Fibroblast of pulmonary artery (primary cell): ENCODE data around the gene RBM6.
"Not testable (repeated sequence)": the region's sequence is repeated elsewhere in the genome, so short reads cannot be mapped to it uniquely, and the experiment has no call there.

ENCODE experiments used
- DNase-seq: peaks from one replicate; pipeline ENCODE4 v3.0.0-alpha.2; 2010; ENCODE audit warnings: low read depth
- H3K4me3 ChIP-seq: replicated peaks from 2 replicates; pipeline ENCODE4 v1.5.1; 2011; ENCODE audit warnings: low read depth, mild to moderate bottlenecking, control low read depth, low read length, moderate library complexity
- TF ChIP-seq, protein P1 (sequence below): IDR thresholded peaks from 2 replicates; pipeline ENCODE4 v1.5.1; 2011; ENCODE audit warnings: mild to moderate bottlenecking, control low read depth, low read length, inconsistent platforms; ENCODE audit errors: missing control alignments

Gene RBM6

DNA sequence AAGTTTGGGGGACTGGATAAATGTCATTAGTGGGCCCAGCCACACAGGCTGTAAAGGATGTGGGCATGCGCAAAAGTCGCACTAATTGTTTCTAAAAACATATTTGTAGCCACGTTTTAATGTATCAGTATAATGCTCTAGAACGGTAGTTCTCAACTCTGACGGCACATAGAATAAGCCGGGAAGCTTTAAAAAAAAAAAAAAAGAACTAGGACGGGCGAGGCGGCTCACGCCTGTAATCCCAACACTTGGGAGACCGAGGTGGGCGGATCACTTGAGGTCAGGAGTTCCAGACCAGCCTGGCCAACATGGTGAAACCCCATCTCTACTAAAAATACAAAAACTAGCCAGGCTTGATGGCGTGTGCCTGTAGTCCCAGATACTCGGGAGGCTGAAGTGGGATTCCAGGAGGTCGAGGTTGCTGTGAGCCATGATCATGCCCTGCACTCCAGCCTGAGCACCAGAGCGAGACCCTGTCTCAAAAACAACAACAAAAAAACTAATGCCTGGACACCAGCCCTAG, 9.7 kb upstream of the RBM6 start:
- no peak for DNase-seq
- H3K4me3 ChIP-seq: peak overlapping the region; percentile 86
- TF ChIP-seq, protein P1, sequence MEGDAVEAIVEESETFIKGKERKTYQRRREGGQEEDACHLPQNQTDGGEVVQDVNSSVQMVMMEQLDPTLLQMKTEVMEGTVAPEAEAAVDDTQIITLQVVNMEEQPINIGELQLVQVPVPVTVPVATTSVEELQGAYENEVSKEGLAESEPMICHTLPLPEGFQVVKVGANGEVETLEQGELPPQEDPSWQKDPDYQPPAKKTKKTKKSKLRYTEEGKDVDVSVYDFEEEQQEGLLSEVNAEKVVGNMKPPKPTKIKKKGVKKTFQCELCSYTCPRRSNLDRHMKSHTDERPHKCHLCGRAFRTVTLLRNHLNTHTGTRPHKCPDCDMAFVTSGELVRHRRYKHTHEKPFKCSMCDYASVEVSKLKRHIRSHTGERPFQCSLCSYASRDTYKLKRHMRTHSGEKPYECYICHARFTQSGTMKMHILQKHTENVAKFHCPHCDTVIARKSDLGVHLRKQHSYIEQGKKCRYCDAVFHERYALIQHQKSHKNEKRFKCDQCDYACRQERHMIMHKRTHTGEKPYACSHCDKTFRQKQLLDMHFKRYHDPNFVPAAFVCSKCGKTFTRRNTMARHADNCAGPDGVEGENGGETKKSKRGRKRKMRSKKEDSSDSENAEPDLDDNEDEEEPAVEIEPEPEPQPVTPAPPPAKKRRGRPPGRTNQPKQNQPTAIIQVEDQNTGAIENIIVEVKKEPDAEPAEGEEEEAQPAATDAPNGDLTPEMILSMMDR: no peak

DNA sequence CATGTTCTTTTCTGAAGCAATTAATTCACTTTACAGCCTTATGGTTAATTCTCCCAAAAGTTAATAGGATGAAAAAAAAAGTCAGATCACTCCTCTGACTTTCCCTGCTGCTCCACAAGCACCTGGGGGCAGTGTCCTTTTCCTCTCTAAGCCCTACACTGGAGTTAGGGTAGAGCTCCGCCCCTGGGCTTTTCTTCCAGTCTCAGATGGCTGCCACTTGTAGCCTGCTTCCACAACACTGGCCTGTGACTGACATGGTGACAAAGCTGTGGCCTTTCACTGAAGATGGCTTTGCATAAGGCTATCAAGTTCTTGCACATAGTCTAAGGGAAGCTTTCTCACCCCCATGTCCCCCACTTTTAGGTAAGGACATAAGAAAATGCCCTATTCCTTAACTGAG, 9.0 kb upstream of the RBM6 start:
- H3K4me3 ChIP-seq: no peak overlapping the region
- no peak for DNase-seq
- TF ChIP-seq, protein P1: no peak

DNA sequence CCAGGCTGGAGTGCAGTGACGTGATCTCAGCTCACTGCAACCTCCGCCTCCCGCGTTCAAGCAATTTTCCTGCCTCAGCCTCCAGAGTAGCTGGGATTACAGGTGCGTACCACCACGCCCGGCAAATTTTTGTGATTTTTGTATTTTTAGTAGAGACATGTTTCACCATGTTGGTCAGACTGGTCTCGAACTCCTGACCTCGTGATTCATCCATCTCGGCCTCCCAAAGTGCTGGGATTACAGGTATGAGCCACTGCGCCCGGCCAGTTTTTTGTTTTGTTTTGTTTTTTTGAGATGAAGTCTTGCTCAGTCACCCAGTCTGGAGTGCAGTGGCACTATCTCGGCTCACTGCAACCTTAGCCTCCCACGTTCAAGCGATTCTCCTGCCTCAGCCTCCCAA, 7.7 kb upstream of the RBM6 start:
- not testable (repeated sequence) for DNase-seq, H3K4me3 ChIP-seq

DNA sequence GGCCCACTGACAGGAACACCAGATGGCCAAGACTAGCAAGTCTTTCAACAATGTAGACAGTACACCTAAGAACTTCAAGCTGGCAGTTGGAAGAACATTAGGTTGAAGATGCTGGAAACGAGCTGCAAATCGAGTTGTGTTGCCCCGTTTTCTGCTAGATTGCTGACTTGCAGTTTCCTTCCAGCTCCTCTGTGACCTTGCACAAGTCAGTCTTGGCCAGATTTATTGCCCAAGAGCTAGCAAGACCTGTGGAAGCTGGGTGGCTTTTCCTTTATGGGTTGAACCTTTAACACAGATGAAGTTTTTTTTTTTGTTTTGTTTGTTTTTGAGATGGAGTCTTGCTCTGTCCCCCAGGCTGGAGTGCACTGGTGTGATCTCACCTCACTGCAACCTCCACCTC, 2.9 kb upstream of the RBM6 start:
- H3K4me3 ChIP-seq: no peak overlapping the region
- TF ChIP-seq, protein P1: no peak
- DNase-seq: no peak

DNA sequence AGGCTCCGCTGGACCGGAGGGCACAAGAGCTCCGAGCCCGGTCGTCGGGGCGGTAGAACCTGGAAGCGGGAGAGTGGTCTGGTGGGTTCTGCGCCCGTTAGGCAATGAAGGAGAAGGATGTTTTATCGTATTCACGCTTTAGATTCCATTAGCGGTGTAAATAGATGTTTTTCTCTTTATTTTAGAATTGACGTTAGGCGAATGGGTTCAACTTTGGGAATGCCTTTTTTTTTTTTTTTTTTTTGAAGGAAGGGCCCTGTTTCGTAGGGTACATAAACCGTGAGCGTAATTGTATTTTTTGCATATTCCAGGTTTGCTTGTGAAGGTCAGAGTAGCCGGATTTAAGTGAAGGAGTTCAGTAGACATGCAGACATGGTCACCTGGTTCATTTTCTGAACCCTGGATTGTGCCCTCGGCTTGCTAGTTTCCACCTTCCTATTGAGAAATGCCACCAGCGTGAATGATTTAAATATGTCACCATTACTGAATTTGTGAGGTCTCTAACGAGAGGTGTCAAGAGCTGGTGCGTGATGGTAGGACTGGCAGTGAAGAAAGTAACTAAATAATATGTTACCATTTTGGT, 808 bp downstream of the RBM6 start:
- TF ChIP-seq, protein P1: no peak
- H3K4me3 ChIP-seq: peak overlapping the region; percentile 96
- no peak for DNase-seq

DNA sequence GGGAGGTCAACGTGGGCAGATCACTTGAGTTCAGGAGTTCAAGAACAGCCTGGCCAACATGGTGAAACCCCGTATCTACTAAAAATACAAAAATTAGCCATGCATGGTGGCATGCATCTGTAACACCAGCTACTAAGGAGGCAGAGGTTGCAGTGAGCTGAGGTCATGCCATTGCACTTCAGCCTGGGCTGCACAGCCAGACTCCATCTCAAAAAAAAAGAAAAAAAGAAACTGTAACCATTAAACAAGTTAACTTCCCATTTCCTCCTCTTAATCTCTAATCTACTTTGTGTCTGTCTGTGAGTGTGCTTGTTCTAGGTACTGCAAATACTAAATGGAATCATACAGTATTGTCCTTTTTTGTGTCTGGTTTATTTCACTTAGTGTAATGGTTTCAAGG, 2.7 kb downstream of the RBM6 start:
- TF ChIP-seq, protein P1: no peak
- H3K4me3 ChIP-seq: no peak overlapping the region
- DNase-seq: no peak

DNA sequence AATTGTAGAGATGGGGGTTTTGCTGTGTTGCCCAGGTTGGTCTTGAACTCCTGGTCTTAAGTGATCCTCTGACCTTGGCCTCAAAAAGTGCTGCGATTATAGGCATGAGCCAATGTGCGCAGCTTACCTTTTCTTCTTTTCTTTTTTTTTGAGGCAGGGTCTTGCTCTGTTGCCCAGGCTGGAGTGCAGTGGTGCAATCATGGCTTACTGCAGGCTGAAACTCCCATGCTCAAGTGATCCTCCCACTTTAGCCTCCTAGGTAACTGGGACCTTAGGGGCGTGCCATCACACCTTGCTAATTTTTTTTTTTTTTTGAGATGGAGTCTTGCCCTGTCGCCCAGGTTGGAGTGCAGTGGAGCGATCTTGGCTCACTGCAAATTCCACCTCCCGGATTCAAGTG, 13.0 kb downstream of the RBM6 start:
- DNase-seq: no peak
- H3K4me3 ChIP-seq: no peak overlapping the region

More for the DNA sequence above, 13.0 kb downstream of the RBM6 start:
- TF ChIP-seq, protein P1: no peak
